Endothelial cell of umbilical vein (primary cell): Measurements from ENCODE around the gene MYH16.

Experiments
- EZH2 ChIP-seq: IDR thresholded peaks from 2 replicates; pipeline ENCODE4 v1.6.1; 2012; ENCODE audit warnings: borderline replicate concordance, low read depth, mild to moderate bottlenecking, moderate library complexity, low read length, inconsistent platforms; ENCODE audit not compliant: severe bottlenecking
- TF ChIP-seq, protein P1 (sequence below), 2 donors: IDR thresholded peaks; 1 replicate in 1 of 2; 2 replicates in 1 of 2; pipeline ENCODE4 v1.5.1; 2011; ENCODE audit warnings: low read length in 2 of 2, mild to moderate bottlenecking in 2 of 2, moderate library complexity in 2 of 2, control low read depth in 1 of 2, inconsistent platforms in 1 of 2, low read depth in 1 of 2; ENCODE audit not compliant: insufficient read depth in 1 of 2; ENCODE audit errors: extremely low read depth in 1 of 2
- TF ChIP-seq, protein P2 (sequence below): IDR thresholded peaks from 2 replicates; pipeline ENCODE4 v1.6.1; 2011; ENCODE audit not compliant: insufficient read depth, insufficient read length

DNA sequence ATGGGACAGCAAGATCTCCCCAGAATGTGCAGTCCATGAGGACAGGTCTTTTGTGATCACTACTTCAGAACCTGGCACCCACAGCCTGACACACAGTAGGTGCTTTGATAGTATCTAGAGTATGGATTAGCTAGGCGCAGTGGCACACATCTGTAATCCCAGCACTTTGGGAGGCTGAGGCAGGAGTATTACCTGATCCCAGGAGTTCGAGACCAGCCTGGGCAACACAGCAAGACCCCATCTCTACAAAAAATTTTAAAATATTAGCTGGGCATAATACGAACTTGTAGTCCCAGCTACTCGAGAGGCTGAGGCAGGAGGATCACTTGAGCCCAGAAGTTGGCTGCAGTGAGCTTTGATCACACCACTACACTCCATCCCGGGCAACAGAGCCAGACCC lies 79.6 kb downstream of the MYH16 start:
- TF ChIP-seq EZH2: no peak
- TF ChIP-seq, protein P1, sequence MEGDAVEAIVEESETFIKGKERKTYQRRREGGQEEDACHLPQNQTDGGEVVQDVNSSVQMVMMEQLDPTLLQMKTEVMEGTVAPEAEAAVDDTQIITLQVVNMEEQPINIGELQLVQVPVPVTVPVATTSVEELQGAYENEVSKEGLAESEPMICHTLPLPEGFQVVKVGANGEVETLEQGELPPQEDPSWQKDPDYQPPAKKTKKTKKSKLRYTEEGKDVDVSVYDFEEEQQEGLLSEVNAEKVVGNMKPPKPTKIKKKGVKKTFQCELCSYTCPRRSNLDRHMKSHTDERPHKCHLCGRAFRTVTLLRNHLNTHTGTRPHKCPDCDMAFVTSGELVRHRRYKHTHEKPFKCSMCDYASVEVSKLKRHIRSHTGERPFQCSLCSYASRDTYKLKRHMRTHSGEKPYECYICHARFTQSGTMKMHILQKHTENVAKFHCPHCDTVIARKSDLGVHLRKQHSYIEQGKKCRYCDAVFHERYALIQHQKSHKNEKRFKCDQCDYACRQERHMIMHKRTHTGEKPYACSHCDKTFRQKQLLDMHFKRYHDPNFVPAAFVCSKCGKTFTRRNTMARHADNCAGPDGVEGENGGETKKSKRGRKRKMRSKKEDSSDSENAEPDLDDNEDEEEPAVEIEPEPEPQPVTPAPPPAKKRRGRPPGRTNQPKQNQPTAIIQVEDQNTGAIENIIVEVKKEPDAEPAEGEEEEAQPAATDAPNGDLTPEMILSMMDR (IDR thresholded peaks at IDR 0.05; ENCODE audit: extremely low read depth in 1 of 2, insufficient read depth in 1 of 2, low read depth in 1 of 2, low read length in 2 of 2): no peak
- TF ChIP-seq, protein P2, sequence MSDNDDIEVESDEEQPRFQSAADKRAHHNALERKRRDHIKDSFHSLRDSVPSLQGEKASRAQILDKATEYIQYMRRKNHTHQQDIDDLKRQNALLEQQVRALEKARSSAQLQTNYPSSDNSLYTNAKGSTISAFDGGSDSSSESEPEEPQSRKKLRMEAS: no peak
